GM21529 (cell line): ENCODE data around the gene CHM.
A peak's percentile ranks its signal among the peaks of the same experiment; 100 is the strongest.

Experiments used
- ATAC-seq: cut with Tn5 transposase; IDR thresholded peaks from one replicate; pipeline ENCODE4 v1.9.1; 2021; ENCODE audit not compliant: unreplicated experiment

The CHM gene

GRCh38 chrX:85907316-85907715 is 140.0 kb downstream of the CHM start:
- ATAC-seq, result no peak

- no peak for ATAC-seq
These were observed 141.0 kb downstream of the CHM start for GRCh38 chrX:85906399-85906798.

- no peak for ATAC-seq
These were observed 141.5 kb downstream of the CHM start for GRCh38 chrX:85905851-85906250.

- ATAC-seq, result no peak
These were observed 143.5 kb downstream of the CHM start for GRCh38 chrX:85903692-85904471.

GRCh38 chrX:85897362-85898126 is 149.8 kb downstream of the CHM start:
- ATAC-seq, result no peak

- no peak for ATAC-seq
These were observed 164.8 kb downstream of the CHM start for GRCh38 chrX:85882601-85883000.

GRCh38 chrX:85870585-85870984 is 176.8 kb downstream of the CHM start:
- ATAC-seq, result no peak

- no peak for ATAC-seq
These were observed 182.0 kb downstream of the CHM start for GRCh38 chrX:85865324-85865723.

GRCh38 chrX:85859426-85859825 is 187.9 kb downstream of the CHM start:
- ATAC-seq, result no peak

GRCh38 chrX:85851418-85851817 is 195.9 kb downstream of the CHM start:
- ATAC-seq, result peak; percentile 61

- ATAC-seq, result no peak
These were observed 210.5 kb downstream of the CHM start for GRCh38 chrX:85836868-85837267.

GRCh38 chrX:85828771-85829170 is 218.6 kb downstream of the CHM start:
- no peak for ATAC-seq

- ATAC-seq, result no peak
These were observed 232.1 kb downstream of the CHM start for GRCh38 chrX:85815203-85815751.
